ENCODE measurements around the gene RIN3. TPM values are rescaled to one million over a fixed set of nuclear protein-coding genes. Genes with fewer than 3 reads are reported as not detected.

RIN3 gene
- total and polyA plus RNA-seq, 2 experiments from 2014 or later: 3.5 to 5.4 TPM

DNA sequence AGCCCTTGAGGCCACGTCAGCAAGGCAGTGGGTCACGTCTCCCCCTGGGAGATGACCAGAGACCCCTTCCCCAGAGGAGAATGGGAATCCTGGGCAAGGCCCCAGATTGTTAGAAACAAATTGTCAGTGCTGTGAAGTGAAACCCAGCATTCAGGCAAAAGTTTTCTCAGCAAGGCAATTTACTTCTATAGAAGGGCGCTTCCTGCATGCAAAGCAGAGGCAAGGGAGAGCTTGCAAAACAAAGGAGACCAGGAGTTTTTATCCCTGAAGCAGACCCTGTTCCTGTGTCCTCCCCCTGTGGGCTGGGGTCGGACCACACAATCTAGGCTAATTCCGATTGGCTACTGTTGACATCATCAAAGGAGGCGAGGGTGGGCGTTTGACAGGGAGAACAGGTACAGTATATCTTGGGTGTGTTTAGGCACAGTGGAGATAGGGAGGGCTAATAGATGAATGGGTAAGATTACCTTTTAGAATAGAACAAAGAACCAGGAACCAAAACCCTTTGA is 114.2 kb downstream of the RIN3 start:
- no peaks in the 10 kb centered on the region for H3K4me1 ChIP-seq (ENCODE audit: low read depth)
- TF ChIP-seq CTCF (IDR thresholded peaks at IDR 0.05; ENCODE audit: low read depth, low read length): no peak
- H3K27me3 ChIP-seq: no peaks in the 10 kb centered on the region
- no peak overlapping the region for H3K4me3 ChIP-seq
- no peak for DNase-seq (ENCODE audit: low read depth in 1 of 2, low spot score in 1 of 2)
- no peaks in the 10 kb centered on the region for H3K9me3 ChIP-seq (ENCODE audit: low read depth)
- H3K36me3 ChIP-seq: no peaks in the 10 kb centered on the region
- H3K27ac ChIP-seq: no peak overlapping the region

- Histone ChIP-seq H3K36me3 (no peaks in the 10 kb centered on the region), H3K27me3 (no peaks in the 10 kb centered on the region), H3K9me3 (ENCODE audit: low read depth) (no peaks in the 10 kb centered on the region), H3K4me1 (ENCODE audit: low read depth) (no peaks in the 10 kb centered on the region), H3K27ac (no peak overlapping the region), H3K4me3 (no peak overlapping the region)
- no peak for TF ChIP-seq CTCF (IDR thresholded peaks at IDR 0.05; ENCODE audit: low read depth, low read length)
- no peak for DNase-seq (ENCODE audit: low read depth in 1 of 2, low spot score in 1 of 2)
Observed at GRCh38 chr14:92628636-92629035, 115.1 kb downstream of the RIN3 start.

GRCh38 chr14:92630367-92630766 is 116.8 kb downstream of the RIN3 start:
- Histone ChIP-seq H3K4me1 (ENCODE audit: low read depth) (no peaks in the 10 kb centered on the region), H3K27me3 (no peaks in the 10 kb centered on the region)
- TF ChIP-seq CTCF (IDR thresholded peaks at IDR 0.05; ENCODE audit: low read depth, low read length): no peak

GRCh38 chr14:92631098-92631497 is 117.5 kb downstream of the RIN3 start:
- no peak for DNase-seq (ENCODE audit: low read depth in 1 of 2, low spot score in 1 of 2)
- Histone ChIP-seq H3K9me3 (ENCODE audit: low read depth) (no peaks in the 10 kb centered on the region), H3K27me3 (no peaks in the 10 kb centered on the region), H3K27ac (no peak overlapping the region), H3K4me3 (no peak overlapping the region), H3K36me3 (no peaks in the 10 kb centered on the region), H3K4me1 (ENCODE audit: low read depth) (no peaks in the 10 kb centered on the region)
- TF ChIP-seq CTCF (IDR thresholded peaks at IDR 0.05; ENCODE audit: low read depth, low read length): no peak

More at GRCh38 chr14:92630367-92630766, 116.8 kb downstream of the RIN3 start:
- DNase-seq (ENCODE audit: low read depth in 1 of 2, low spot score in 1 of 2): no peak
- Histone ChIP-seq H3K27ac (no peak overlapping the region), H3K9me3 (ENCODE audit: low read depth) (no peaks in the 10 kb centered on the region), H3K4me3 (no peak overlapping the region), H3K36me3 (no peaks in the 10 kb centered on the region)

- TF ChIP-seq CTCF (IDR thresholded peaks at IDR 0.05; ENCODE audit: low read depth, low read length): no peak
- Histone ChIP-seq H3K27ac (no peak overlapping the region), H3K27me3 (no peaks in the 10 kb centered on the region), H3K36me3 (no peaks in the 10 kb centered on the region), H3K4me1 (ENCODE audit: low read depth) (no peaks in the 10 kb centered on the region), H3K4me3 (no peak overlapping the region), H3K9me3 (ENCODE audit: low read depth) (no peaks in the 10 kb centered on the region)
- no peak for DNase-seq (ENCODE audit: low read depth in 1 of 2, low spot score in 1 of 2)
Observed at GRCh38 chr14:92632546-92633273, 119.1 kb downstream of the RIN3 start.

Data from cardiac muscle cell (in vitro differentiated cells and primary cell).